ENCODE results near the gene HAUS2.

DNA sequence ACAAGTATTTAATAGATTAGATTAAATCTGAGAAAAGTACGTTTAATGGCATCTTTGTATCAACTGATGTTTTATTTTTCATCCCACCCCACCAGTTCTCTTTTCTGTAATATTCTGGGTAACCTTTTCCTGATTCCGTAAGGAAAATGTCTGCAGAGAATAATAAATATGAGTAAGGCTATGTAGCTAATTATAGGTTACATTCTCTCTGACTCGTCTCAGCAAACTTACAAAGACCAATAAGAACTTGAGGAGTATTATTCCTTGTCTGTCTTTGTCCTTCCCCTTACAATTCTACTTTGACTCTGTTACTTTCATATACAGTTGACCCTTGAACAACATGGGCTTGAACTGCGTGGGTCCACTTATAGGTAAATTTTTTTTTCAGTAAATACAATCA, 41.1 kb upstream of the HAUS2 start:
- TF ChIP-seq, protein P1, sequence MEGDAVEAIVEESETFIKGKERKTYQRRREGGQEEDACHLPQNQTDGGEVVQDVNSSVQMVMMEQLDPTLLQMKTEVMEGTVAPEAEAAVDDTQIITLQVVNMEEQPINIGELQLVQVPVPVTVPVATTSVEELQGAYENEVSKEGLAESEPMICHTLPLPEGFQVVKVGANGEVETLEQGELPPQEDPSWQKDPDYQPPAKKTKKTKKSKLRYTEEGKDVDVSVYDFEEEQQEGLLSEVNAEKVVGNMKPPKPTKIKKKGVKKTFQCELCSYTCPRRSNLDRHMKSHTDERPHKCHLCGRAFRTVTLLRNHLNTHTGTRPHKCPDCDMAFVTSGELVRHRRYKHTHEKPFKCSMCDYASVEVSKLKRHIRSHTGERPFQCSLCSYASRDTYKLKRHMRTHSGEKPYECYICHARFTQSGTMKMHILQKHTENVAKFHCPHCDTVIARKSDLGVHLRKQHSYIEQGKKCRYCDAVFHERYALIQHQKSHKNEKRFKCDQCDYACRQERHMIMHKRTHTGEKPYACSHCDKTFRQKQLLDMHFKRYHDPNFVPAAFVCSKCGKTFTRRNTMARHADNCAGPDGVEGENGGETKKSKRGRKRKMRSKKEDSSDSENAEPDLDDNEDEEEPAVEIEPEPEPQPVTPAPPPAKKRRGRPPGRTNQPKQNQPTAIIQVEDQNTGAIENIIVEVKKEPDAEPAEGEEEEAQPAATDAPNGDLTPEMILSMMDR (IDR thresholded peaks at IDR 0.05): no peak
- no peak for TF ChIP-seq POLR2A (IDR thresholded peaks at IDR 0.05)
